Uterus (tissue), 4 donors: ENCODE data around the gene PLPP2. TPM values are rescaled to one million over a fixed set of nuclear protein-coding genes. Genes with fewer than 3 reads are reported as not detected.
"Not testable (repeated sequence)": the region's sequence is repeated elsewhere in the genome, so short reads cannot be mapped to it uniquely, and the experiment has no call there.

Experiments
- DNase-seq, 2 donors: peaks; one replicate each; pipeline ENCODE4 v3.0.0-alpha.2; 2019 to 2020
- H3K27ac ChIP-seq, 2 donors: fragments of 200-600 bp; sonication (generic); 1 replicate in 1 of 2; 2 replicates in 1 of 2; pipeline ENCODE4 v1.5.1; 2016 to 2018
- H3K27me3 ChIP-seq, 2 donors: fragments of 200-600 bp; sonication (generic); one replicate each; pipeline ENCODE4 v1.5.1; 2018 to 2019; ENCODE audit warnings: control low read depth in 1 of 2
- H3K36me3 ChIP-seq, 2 donors: fragments of 200-600 bp; sonication (generic); one replicate each; pipeline ENCODE4 v1.5.1; 2019; ENCODE audit warnings: control low read depth in 1 of 2
- H3K4me1 ChIP-seq, 2 donors: fragments of 200-600 bp; sonication (generic); one replicate each; pipeline ENCODE4 v1.5.1; 2018 to 2019; ENCODE audit warnings: control low read depth in 1 of 2
- H3K4me3 ChIP-seq, 2 donors: fragments of 200-600 bp; sonication (generic); 1 replicate in 1 of 2; 2 replicates in 1 of 2; pipeline ENCODE4 v1.5.1; 2018 to 2019; ENCODE audit warnings: mild to moderate bottlenecking in 1 of 2
- H3K9me3 ChIP-seq, 2 donors: fragments of 200-600 bp; sonication (generic); one replicate each; pipeline ENCODE4 v1.5.1; 2019; ENCODE audit warnings: control low read depth in 1 of 2
- POLR2A ChIP-seq, 2 donors: fragments of 450-650 bp; IDR thresholded peaks; one replicate each; pipeline ENCODE4 v1.6.1; 2016; ENCODE audit warnings: antibody characterized with exemption in 2 of 2, mild to moderate bottlenecking in 1 of 2, moderate library complexity in 1 of 2
- intact Hi-C: fragments of 100-400 bp; cut with DNase I; formaldehyde crosslinking; loops from one replicate; pipeline ENCODE4 v1.15.1; 2023; ENCODE audit warnings: low total_unique reads
- total RNA-seq, 4 donors: library from RNA; depleted of rRNA in 3 of 4; stranded (reverse); fragments of >200 nt in 3 of 4; gene quantifications; one replicate each; pipeline versions ENCODE4 v1.1.0 to v1.2.4, GENCODE V29; 2014 to 2023
- TF ChIP-seq, protein P1 (sequence below), 4 experiments: fragments of 200-600 bp in 2 of 4; fragments of 450-650 bp in 2 of 4; sonication (generic) in 2 of 4; IDR thresholded peaks; one replicate each; pipeline ENCODE4 v1.5.1; 2016 to 2019; ENCODE audit warnings: antibody characterized with exemption in 4 of 4, mild to moderate bottlenecking in 2 of 4, moderate library complexity in 1 of 4
- donor health status: DM: yes; HTN: yes; CAD: no.

Gene PLPP2
- total RNA-seq, 4 donors from 2014 or later = 4.9 to 55.3 (median 15.3) TPM

DNA sequence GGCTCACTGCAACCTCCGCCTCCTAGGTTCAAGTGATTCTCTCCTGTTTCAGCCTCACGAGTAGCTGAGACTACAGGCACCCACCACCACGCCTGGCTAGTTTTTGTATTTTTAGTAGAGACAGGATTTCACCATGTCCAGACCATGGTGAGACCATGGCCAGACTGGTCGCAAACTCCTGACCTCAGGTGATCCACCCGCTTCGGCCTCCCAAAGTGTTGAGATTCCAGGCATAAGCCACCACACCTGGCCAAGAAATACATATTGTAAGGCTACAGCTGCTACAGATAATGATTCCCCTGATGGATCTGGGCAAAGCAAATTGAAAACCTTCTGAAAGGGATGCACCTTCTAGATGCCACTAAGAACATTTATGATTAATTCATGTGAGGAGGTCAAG, 17.8 kb downstream of the PLPP2 start:
- no peaks in the 10 kb centered on the region for H3K27me3 ChIP-seq
- no peak for DNase-seq
- no peak overlapping the region for H3K4me3 ChIP-seq
- TF ChIP-seq, protein P1, sequence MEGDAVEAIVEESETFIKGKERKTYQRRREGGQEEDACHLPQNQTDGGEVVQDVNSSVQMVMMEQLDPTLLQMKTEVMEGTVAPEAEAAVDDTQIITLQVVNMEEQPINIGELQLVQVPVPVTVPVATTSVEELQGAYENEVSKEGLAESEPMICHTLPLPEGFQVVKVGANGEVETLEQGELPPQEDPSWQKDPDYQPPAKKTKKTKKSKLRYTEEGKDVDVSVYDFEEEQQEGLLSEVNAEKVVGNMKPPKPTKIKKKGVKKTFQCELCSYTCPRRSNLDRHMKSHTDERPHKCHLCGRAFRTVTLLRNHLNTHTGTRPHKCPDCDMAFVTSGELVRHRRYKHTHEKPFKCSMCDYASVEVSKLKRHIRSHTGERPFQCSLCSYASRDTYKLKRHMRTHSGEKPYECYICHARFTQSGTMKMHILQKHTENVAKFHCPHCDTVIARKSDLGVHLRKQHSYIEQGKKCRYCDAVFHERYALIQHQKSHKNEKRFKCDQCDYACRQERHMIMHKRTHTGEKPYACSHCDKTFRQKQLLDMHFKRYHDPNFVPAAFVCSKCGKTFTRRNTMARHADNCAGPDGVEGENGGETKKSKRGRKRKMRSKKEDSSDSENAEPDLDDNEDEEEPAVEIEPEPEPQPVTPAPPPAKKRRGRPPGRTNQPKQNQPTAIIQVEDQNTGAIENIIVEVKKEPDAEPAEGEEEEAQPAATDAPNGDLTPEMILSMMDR (IDR thresholded peaks at IDR 0.05) = no peak
- no peak for TF ChIP-seq POLR2A (IDR thresholded peaks at IDR 0.05)
- no peaks in the 10 kb centered on the region for H3K36me3 ChIP-seq
- no peaks in the 10 kb centered on the region for H3K9me3 ChIP-seq
- intact Hi-C loops = no loop called here
- no peaks in the 10 kb centered on the region for H3K4me1 ChIP-seq
- no peak overlapping the region for H3K27ac ChIP-seq

DNA sequence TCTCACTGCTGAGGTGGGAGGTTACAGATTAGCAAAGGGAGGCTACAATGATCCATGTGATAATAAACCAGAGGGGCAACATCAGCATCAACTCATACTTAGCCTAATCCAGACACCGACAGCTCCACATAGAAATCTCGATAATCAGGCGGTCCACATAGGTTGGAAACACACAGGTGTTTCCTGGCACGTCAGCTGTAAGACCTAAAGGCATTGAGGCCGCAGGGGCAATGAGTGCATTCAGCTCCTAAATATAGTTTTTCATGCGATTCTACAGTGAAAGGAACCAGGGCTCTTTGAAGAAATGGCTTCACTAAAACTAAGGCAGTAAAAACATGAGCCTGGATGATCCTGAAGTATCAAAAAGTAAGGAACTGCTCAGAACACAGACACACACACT, 19.3 kb downstream of the PLPP2 start:
- DNase-seq = no peak
- TF ChIP-seq POLR2A (IDR thresholded peaks at IDR 0.05) = no peak
- TF ChIP-seq, protein P1 (IDR thresholded peaks at IDR 0.05) = no peak
- no peaks in the 10 kb centered on the region for H3K27me3 ChIP-seq
- H3K27ac ChIP-seq = no peak overlapping the region
- no peaks in the 10 kb centered on the region for H3K9me3 ChIP-seq
- H3K4me3 ChIP-seq = no peak overlapping the region
- no peaks in the 10 kb centered on the region for H3K4me1 ChIP-seq
- no peaks in the 10 kb centered on the region for H3K36me3 ChIP-seq
- intact Hi-C loops = no loop called here

DNA sequence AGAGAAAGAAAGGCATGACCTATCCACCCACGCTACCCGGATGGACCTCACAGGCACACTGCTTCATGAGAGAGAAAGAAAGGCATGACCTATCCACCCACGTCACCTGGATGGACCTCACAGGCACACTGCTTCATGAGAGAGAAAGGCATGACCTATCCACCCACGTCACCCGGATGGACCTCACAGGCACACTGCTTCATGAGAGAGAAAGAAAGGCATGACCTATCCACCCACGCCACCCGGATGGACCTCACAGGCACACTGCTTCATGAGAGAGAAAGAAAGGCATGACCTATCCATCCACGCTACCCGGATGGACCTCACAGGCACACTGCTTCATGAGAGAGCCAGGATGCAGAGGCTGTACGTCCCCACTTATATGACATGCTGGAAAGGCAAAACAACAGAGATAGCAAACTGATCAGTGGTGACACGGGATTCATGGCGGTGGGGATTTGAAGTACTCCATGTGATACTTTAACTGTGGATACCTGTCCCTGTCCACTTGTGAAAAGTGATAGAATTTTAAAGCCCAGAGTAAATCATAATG, 20.4 kb downstream of the PLPP2 start:
- H3K4me3 ChIP-seq, DNase-seq, intact Hi-C loops: not testable (repeated sequence)

GRCh38 chr19:269241-269640, 22.0 kb downstream of the PLPP2 start:
- peaks cover 0 to 11% of the 10 kb centered on the region in 2 donors for H3K27me3 ChIP-seq
- intact Hi-C loops = no loop called here

More for the DNA sequence above, 20.4 kb downstream of the PLPP2 start:
- not testable (repeated sequence) for H3K36me3 ChIP-seq, H3K27ac ChIP-seq, H3K4me1 ChIP-seq, H3K9me3 ChIP-seq, H3K27me3 ChIP-seq

GRCh38 chr19:262125-262524, 29.1 kb downstream of the PLPP2 start:
- Histone ChIP-seq H3K36me3 (no peaks in the 10 kb centered on the region), H3K9me3 (no peaks in the 10 kb centered on the region), H3K27me3 (peaks cover 0 to 21% of the 10 kb centered on the region in 2 donors), H3K4me1 (no peaks in the 10 kb centered on the region), H3K27ac (no peak overlapping the region), H3K4me3 (no peak overlapping the region)
- DNase-seq = no peak
- intact Hi-C loops = no loop called here
- no peak for TF ChIP-seq POLR2A (IDR thresholded peaks at IDR 0.05)
- TF ChIP-seq, protein P1 (IDR thresholded peaks at IDR 0.05) = no peak

More at GRCh38 chr19:269241-269640, 22.0 kb downstream of the PLPP2 start:
- Histone ChIP-seq H3K4me3 (no peak overlapping the region), H3K4me1 (no peaks in the 10 kb centered on the region), H3K9me3 (no peaks in the 10 kb centered on the region), H3K27ac (no peak overlapping the region), H3K36me3 (no peaks in the 10 kb centered on the region)
- DNase-seq = no peak
- TF ChIP-seq POLR2A (IDR thresholded peaks at IDR 0.05) = no peak
- TF ChIP-seq, protein P1 (IDR thresholded peaks at IDR 0.05) = no peak

GRCh38 chr19:256804-257203, 34.4 kb downstream of the PLPP2 start:
- DNase-seq, H3K27ac ChIP-seq, H3K36me3 ChIP-seq, H3K4me3 ChIP-seq, H3K4me1 ChIP-seq, H3K9me3 ChIP-seq, H3K27me3 ChIP-seq, intact Hi-C loops: not testable (repeated sequence)

DNA sequence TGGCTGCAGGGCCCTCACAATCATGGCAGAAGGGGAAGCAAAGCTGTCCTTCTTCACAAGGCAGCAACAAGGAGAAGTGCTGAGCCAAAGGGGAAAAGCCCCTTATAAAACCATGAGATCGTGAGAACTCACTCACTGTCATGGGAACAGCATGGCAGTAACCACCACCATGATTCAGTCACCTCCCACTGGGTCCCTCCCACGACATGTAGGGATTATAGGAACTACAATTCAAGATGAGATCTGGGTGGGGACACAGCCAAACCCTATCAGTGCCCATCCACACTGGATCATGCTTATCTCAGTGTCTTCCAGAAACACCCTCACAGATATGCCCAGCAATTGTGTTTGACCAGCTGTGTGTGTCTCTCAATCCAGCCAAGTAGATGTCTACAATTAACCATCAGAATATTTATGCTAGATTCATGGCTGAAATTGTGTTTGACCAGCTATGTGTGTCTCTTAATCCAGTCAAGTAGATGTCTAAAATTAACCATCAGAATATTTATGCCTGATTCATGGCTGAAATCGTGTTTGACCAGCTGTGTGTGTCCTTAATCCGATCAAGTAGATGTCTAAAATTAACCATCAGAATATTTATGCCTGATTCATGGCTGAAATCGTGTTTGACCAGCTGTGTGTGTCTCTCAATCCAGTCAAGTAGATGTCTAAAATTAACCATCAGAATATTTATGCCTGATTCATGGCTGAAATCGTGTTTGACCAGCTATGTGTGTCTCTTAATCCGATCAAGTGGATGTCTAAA, 38.6 kb downstream of the PLPP2 start:
- intact Hi-C loops, H3K4me3 ChIP-seq, H3K27me3 ChIP-seq, H3K4me1 ChIP-seq, DNase-seq, H3K27ac ChIP-seq, H3K9me3 ChIP-seq, H3K36me3 ChIP-seq: not testable (repeated sequence)
